HUES48 (cell line): Measurements from ENCODE around the gene PCP2.

ENCODE experiments used
- H3K27ac ChIP-seq: one replicate; pipeline ENCODE4 v1.7.0; 2013; ENCODE audit warnings: low read depth, low read length, inconsistent platforms
- H3K27me3 ChIP-seq: 2 replicates; pipeline ENCODE4 v1.6.1; 2013; ENCODE audit warnings: mild to moderate bottlenecking, low read length; ENCODE audit not compliant: control insufficient read depth, insufficient read depth
- H3K36me3 ChIP-seq: 2 replicates; pipeline ENCODE4 v1.6.1; 2013; ENCODE audit warnings: low read length; ENCODE audit not compliant: control insufficient read depth, insufficient read depth
- H3K4me1 ChIP-seq: 2 replicates; pipeline ENCODE4 v1.6.1; 2013; ENCODE audit warnings: mild to moderate bottlenecking, low read length; ENCODE audit not compliant: control insufficient read depth, insufficient read depth
- H3K4me3 ChIP-seq: 2 replicates; pipeline ENCODE4 v1.5.1; 2013; ENCODE audit warnings: mild to moderate bottlenecking, low read depth, low read length
- H3K9ac ChIP-seq: 2 replicates; pipeline ENCODE4 v1.6.1; 2013; ENCODE audit warnings: mild to moderate bottlenecking, low read depth, low read length, moderate library complexity
- H3K9me3 ChIP-seq: 2 replicates; pipeline ENCODE4 v1.6.1; 2013; ENCODE audit warnings: low read length; ENCODE audit not compliant: control insufficient read depth, insufficient read depth

PCP2 gene

GRCh38 chr19:7674010-7675005, 40.8 kb upstream of the PCP2 start:
- H3K9me3 ChIP-seq: no peaks in the 10 kb centered on the region
- H3K36me3 ChIP-seq: no peaks in the 10 kb centered on the region
- H3K4me1 ChIP-seq: peaks cover 4% of the 10 kb centered on the region; the same call in 1 of the 2 replicates
- H3K27ac ChIP-seq: no peak overlapping the region
- peak overlapping the region; percentile 31; the same call in 1 of the 2 replicates for H3K4me3 ChIP-seq
- no peak overlapping the region for H3K9ac ChIP-seq
- H3K27me3 ChIP-seq: peaks cover 39% of the 10 kb centered on the region

GRCh38 chr19:7672522-7672921, 39.0 kb upstream of the PCP2 start:
- H3K36me3 ChIP-seq: no peaks in the 10 kb centered on the region
- no peak overlapping the region for H3K4me3 ChIP-seq
- peaks cover 4% of the 10 kb centered on the region; the same call in 1 of the 2 replicates for H3K4me1 ChIP-seq
- H3K27ac ChIP-seq: no peak overlapping the region
- no peaks in the 10 kb centered on the region for H3K9me3 ChIP-seq
- peaks cover 44% of the 10 kb centered on the region for H3K27me3 ChIP-seq
- H3K9ac ChIP-seq: no peak overlapping the region

GRCh38 chr19:7670790-7671189, 37.3 kb upstream of the PCP2 start:
- peaks cover 35% of the 10 kb centered on the region for H3K27me3 ChIP-seq
- H3K9me3 ChIP-seq: no peaks in the 10 kb centered on the region
- H3K36me3 ChIP-seq: no peaks in the 10 kb centered on the region
- H3K4me3 ChIP-seq: peak overlapping the region; percentile 62
- peaks cover 4% of the 10 kb centered on the region; the same call in 1 of the 2 replicates for H3K4me1 ChIP-seq
- no peak overlapping the region for H3K27ac ChIP-seq
- H3K9ac ChIP-seq: peak overlapping the region; percentile 31; the same call in 1 of the 2 replicates

GRCh38 chr19:7670150-7670783, 36.7 kb upstream of the PCP2 start:
- Histone ChIP-seq H3K4me3 (peak overlapping the region; percentile 62), H3K27me3 (peaks cover 35% of the 10 kb centered on the region), H3K4me1 (peaks cover 4% of the 10 kb centered on the region; the same call in 1 of the 2 replicates)

GRCh38 chr19:7669641-7670040, 36.1 kb upstream of the PCP2 start:
- Histone ChIP-seq H3K27ac (no peak overlapping the region), H3K4me3 (peak overlapping the region; percentile 50), H3K4me1 (peaks cover 4% of the 10 kb centered on the region; the same call in 1 of the 2 replicates), H3K36me3 (no peaks in the 10 kb centered on the region), H3K9me3 (no peaks in the 10 kb centered on the region), H3K27me3 (peaks cover 35% of the 10 kb centered on the region), H3K9ac (no peak overlapping the region)

More at GRCh38 chr19:7670150-7670783, 36.7 kb upstream of the PCP2 start:
- Histone ChIP-seq H3K9ac (peak overlapping the region; percentile 31; the same call in 1 of the 2 replicates), H3K36me3 (no peaks in the 10 kb centered on the region), H3K27ac (no peak overlapping the region), H3K9me3 (no peaks in the 10 kb centered on the region)

GRCh38 chr19:7668842-7669241, 35.3 kb upstream of the PCP2 start, which contains the start of gene RETN:
TSS of gene RETN (plus strand) at chr19:7669049. CDS start at chr19:7669327, 278 bp downstream.
- Histone ChIP-seq H3K9ac (no peak within 1 kb of the TSS), H3K27me3 (peaks cover 35% of the 10 kb centered on the region)

GRCh38 chr19:7665076-7665475, 31.6 kb upstream of the PCP2 start:
- H3K4me3 ChIP-seq: no peak overlapping the region
- H3K27ac ChIP-seq: no peak overlapping the region
- H3K4me1 ChIP-seq: no peaks in the 10 kb centered on the region
- H3K9me3 ChIP-seq: no peaks in the 10 kb centered on the region
- peaks cover 14% of the 10 kb centered on the region for H3K27me3 ChIP-seq
- no peaks in the 10 kb centered on the region for H3K36me3 ChIP-seq
- H3K9ac ChIP-seq: no peak overlapping the region

More at GRCh38 chr19:7668842-7669241, 35.3 kb upstream of the PCP2 start, which contains the start of gene RETN:
- H3K9me3 ChIP-seq: no peaks in the 10 kb centered on the region
- peak within 1 kb of the TSS; percentile 50 for H3K4me3 ChIP-seq
- peaks cover 4% of the 10 kb centered on the region; the same call in 1 of the 2 replicates for H3K4me1 ChIP-seq
- no peaks in the 10 kb centered on the region for H3K36me3 ChIP-seq
- no peak within 1 kb of the TSS for H3K27ac ChIP-seq

GRCh38 chr19:7663706-7664105, 30.2 kb upstream of the PCP2 start:
- H3K9ac ChIP-seq: no peak overlapping the region
- no peak overlapping the region for H3K4me3 ChIP-seq
- no peaks in the 10 kb centered on the region for H3K9me3 ChIP-seq
- H3K36me3 ChIP-seq: no peaks in the 10 kb centered on the region
- peaks cover 3% of the 10 kb centered on the region; the same call in 1 of the 2 replicates for H3K27me3 ChIP-seq
- no peaks in the 10 kb centered on the region for H3K4me1 ChIP-seq
- H3K27ac ChIP-seq: no peak overlapping the region

GRCh38 chr19:7662657-7663056, 29.1 kb upstream of the PCP2 start:
- Histone ChIP-seq H3K27ac (no peak overlapping the region), H3K4me3 (no peak overlapping the region), H3K4me1 (no peaks in the 10 kb centered on the region), H3K36me3 (no peaks in the 10 kb centered on the region), H3K9ac (no peak overlapping the region), H3K27me3 (no peaks in the 10 kb centered on the region), H3K9me3 (no peaks in the 10 kb centered on the region)

- no peak overlapping the region for H3K9ac ChIP-seq
- no peaks in the 10 kb centered on the region for H3K4me1 ChIP-seq
- H3K27ac ChIP-seq: no peak overlapping the region
- no peaks in the 10 kb centered on the region for H3K9me3 ChIP-seq
- no peaks in the 10 kb centered on the region for H3K36me3 ChIP-seq
- no peak overlapping the region for H3K4me3 ChIP-seq
- H3K27me3 ChIP-seq: no peaks in the 10 kb centered on the region
Measured at GRCh38 chr19:7661744-7662538, 28.4 kb upstream of the PCP2 start.
